Parathyroid adenoma (tissue), 2 donors: ENCODE measurements around the gene DYNC2I2.

Experiments used
- H2AFZ ChIP-seq: fragments of 300-600 bp; sonication (generic); one replicate; pipeline ENCODE4 v1.7.0; 2017; ENCODE audit warnings: antibody characterized with exemption, mild to moderate bottlenecking
- H3K27ac ChIP-seq: fragments of 300-600 bp; sonication (generic); one replicate; pipeline ENCODE4 v1.7.0; 2017
- H3K27me3 ChIP-seq: fragments of 300-600 bp; sonication (generic); one replicate; pipeline ENCODE4 v1.7.0; 2017; ENCODE audit warnings: low read length; ENCODE audit not compliant: control insufficient read depth, insufficient read depth
- H3K36me3 ChIP-seq: fragments of 300-600 bp; sonication (generic); one replicate; pipeline ENCODE4 v1.7.0; 2017; ENCODE audit warnings: low read length; ENCODE audit not compliant: control insufficient read depth, insufficient read depth
- H3K4me1 ChIP-seq: fragments of 300-600 bp; sonication (generic); one replicate; pipeline ENCODE4 v1.7.0; 2017; ENCODE audit warnings: control low read depth
- H3K4me2 ChIP-seq: fragments of 300-600 bp; sonication (generic); one replicate; pipeline ENCODE4 v1.7.0; 2017; ENCODE audit warnings: low read length
- H3K4me3 ChIP-seq: fragments of 300-600 bp; sonication (generic); one replicate; pipeline ENCODE4 v1.7.0; 2017; ENCODE audit warnings: low read depth, low read length
- H3K79me2 ChIP-seq: fragments of 300-600 bp; sonication (generic); one replicate; pipeline ENCODE4 v1.7.0; 2017; ENCODE audit warnings: control low read depth
- H3K9ac ChIP-seq: fragments of 300-600 bp; sonication (generic); one replicate; pipeline ENCODE4 v1.7.0; 2017; ENCODE audit warnings: mild to moderate bottlenecking
- H3K9me3 ChIP-seq: fragments of 300-600 bp; sonication (generic); one replicate; pipeline ENCODE4 v1.7.0; 2017; ENCODE audit warnings: low read length; ENCODE audit not compliant: control insufficient read depth
- TF ChIP-seq, protein P1 (sequence below): fragments of 300-600 bp; sonication (generic); IDR thresholded peaks from one replicate; pipeline ENCODE4 v1.7.0; 2017; ENCODE audit warnings: antibody characterized with exemption, mild to moderate bottlenecking
- donor health status: primary hyperparathyroidism.

Gene DYNC2I2

DNA sequence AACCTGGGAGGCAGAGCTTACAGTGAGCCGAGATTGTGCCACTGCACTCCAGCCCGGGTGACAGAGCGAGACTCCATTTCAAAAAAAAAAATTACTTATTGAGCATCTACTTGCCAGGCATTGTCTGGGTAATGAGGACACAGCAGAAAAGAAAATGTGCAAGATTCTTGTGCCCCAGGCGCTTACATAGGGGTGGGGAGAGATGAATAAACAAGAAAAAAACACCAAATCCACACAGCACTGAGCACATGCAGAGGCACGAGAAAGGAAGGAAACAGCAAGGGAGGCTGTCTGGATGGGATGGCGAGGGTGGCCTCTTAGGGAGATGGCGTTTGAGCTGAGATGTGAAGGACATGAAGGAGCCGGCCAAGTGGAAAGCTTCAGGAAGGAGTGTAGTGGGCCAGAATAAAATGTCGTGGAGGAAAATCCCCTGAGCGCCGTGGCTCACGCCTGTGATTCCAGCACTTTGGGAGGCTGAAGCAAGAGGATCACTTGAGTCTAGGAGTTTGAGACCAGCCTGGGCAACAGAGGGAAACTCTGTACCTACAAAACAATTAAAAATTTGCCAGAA, 13.9 kb downstream of the DYNC2I2 start:
- Histone ChIP-seq H2AFZ (no peak overlapping the region), H3K27me3 (no peaks in the 10 kb centered on the region), H3K27ac (no peak overlapping the region), H3K4me3 (no peak overlapping the region), H3K4me1 (no peaks in the 10 kb centered on the region), H3K4me2 (no peak overlapping the region), H3K9me3 (no peaks in the 10 kb centered on the region), H3K9ac (no peak overlapping the region), H3K36me3 (no peaks in the 10 kb centered on the region), H3K79me2 (no peaks in the 10 kb centered on the region)
- TF ChIP-seq, protein P1, sequence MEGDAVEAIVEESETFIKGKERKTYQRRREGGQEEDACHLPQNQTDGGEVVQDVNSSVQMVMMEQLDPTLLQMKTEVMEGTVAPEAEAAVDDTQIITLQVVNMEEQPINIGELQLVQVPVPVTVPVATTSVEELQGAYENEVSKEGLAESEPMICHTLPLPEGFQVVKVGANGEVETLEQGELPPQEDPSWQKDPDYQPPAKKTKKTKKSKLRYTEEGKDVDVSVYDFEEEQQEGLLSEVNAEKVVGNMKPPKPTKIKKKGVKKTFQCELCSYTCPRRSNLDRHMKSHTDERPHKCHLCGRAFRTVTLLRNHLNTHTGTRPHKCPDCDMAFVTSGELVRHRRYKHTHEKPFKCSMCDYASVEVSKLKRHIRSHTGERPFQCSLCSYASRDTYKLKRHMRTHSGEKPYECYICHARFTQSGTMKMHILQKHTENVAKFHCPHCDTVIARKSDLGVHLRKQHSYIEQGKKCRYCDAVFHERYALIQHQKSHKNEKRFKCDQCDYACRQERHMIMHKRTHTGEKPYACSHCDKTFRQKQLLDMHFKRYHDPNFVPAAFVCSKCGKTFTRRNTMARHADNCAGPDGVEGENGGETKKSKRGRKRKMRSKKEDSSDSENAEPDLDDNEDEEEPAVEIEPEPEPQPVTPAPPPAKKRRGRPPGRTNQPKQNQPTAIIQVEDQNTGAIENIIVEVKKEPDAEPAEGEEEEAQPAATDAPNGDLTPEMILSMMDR: no peak

DNA sequence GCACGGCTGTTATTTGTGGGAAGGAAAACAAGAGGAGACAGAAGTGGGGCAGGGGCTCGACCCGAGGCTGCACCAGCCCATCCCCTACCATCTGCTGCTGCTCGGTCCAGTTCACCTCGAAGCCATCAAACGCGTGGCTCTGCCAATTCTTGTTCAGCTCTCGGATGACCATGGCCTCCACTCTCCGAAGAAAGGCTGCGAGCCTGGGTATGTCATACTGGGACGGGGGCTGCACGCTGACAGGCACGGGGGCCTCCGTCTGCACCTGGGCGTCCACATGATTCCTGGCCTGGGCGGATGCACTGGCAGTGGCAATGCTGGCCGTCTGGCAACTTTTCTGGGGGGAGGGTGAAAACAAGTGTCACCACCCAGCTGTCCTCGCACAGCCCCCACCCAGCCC, 16.0 kb downstream of the DYNC2I2 start:
- no peaks in the 10 kb centered on the region for H3K79me2 ChIP-seq
- H3K9ac ChIP-seq: no peak overlapping the region

DNA sequence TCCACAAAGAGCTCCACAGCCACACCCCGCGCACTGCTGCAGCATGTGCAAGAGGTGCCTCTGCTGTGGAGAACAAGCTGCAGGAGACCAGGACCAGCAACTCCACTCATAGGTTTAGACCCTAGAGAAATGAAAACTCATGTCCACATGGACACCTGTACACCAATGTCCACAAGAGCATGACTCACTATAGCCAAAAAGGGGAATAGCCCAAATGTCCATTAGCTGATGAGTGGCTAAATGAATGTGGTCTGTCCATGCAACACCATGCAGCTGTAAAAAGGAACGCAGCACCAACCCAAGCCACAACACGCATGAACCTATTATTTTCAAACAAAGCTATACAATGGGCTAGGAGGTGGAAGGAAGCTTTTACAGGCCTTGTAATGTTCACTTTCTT, 18.1 kb downstream of the DYNC2I2 start:
- Histone ChIP-seq H3K4me3 (no peak overlapping the region), H3K4me1 (no peaks in the 10 kb centered on the region), H3K27ac (no peak overlapping the region), H3K27me3 (no peaks in the 10 kb centered on the region), H2AFZ (no peak overlapping the region), H3K79me2 (no peaks in the 10 kb centered on the region), H3K36me3 (no peaks in the 10 kb centered on the region), H3K9me3 (no peaks in the 10 kb centered on the region), H3K9ac (no peak overlapping the region), H3K4me2 (no peak overlapping the region)
- TF ChIP-seq, protein P1: no peak

More for the DNA sequence above, 16.0 kb downstream of the DYNC2I2 start:
- Histone ChIP-seq H3K9me3 (no peaks in the 10 kb centered on the region), H3K27ac (no peak overlapping the region), H3K4me3 (no peak overlapping the region), H3K4me1 (no peaks in the 10 kb centered on the region), H3K36me3 (no peaks in the 10 kb centered on the region), H3K27me3 (no peaks in the 10 kb centered on the region), H3K4me2 (no peak overlapping the region), H2AFZ (no peak overlapping the region)
- TF ChIP-seq, protein P1: no peak

DNA sequence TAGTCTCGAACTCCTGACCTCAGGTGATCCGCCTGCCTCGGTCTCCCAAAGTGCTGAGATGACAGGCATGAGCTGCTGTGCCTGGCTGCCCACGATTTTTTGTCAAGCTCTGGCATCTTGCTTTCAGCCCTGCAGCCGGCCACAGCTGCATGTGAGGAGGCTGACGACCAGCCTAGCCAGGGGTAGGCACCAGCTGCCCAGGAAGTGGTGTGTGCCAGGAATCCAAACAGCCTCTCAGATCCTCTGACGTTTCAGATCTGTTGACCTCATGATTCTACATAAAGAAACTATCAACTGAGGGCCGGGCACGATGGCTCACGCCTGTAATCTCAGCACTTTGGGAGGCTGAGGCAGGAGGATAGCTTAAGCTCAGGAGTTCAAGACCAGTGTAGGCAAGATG, 19.0 kb downstream of the DYNC2I2 start:
- Histone ChIP-seq H3K27ac (no peak overlapping the region), H3K4me1 (no peaks in the 10 kb centered on the region), H3K4me3 (no peak overlapping the region), H3K27me3 (no peaks in the 10 kb centered on the region), H3K79me2 (no peaks in the 10 kb centered on the region), H2AFZ (no peak overlapping the region), H3K9me3 (no peaks in the 10 kb centered on the region), H3K36me3 (no peaks in the 10 kb centered on the region), H3K9ac (no peak overlapping the region), H3K4me2 (no peak overlapping the region)
- TF ChIP-seq, protein P1: no peak
